H1 (cell line): ENCODE results near the gene LNPEP. TPM values are rescaled to one million over a fixed set of nuclear protein-coding genes. Genes with fewer than 3 reads are reported as not detected.

ENCODE experiments used
- ATF2 ChIP-seq: IDR thresholded peaks from 2 replicates; pipeline ENCODE4 v1.6.1; 2012; ENCODE audit warnings: low read length, inconsistent platforms
- CHD1 ChIP-seq: IDR thresholded peaks from 2 replicates; pipeline ENCODE4 v1.6.1; 2012; ENCODE audit warnings: low read depth, low read length, improper control_type of control experiment
- RAD21 ChIP-seq, 2 experiments: IDR thresholded peaks in 1 of 2; conservative IDR thresholded peaks in 1 of 2; 2 replicates each; pipeline ENCODE4 v1.6.1; 2011; ENCODE audit warnings: low read depth in 2 of 2, low read length in 2 of 2, improper control_type of control experiment in 1 of 2, inconsistent platforms in 1 of 2, mild to moderate bottlenecking in 1 of 2, moderate library complexity in 1 of 2
- polyA plus RNA-seq, 7 experiments: library from polyadenylated mRNA; depleted of rRNA in 3 of 7; stranded (reverse) in 5 of 7; unstranded in 2 of 7; fragments of >200 nt in 5 of 7; fragments of 200-250 nt in 2 of 7; gene quantifications; 1 replicate in 5 of 7; 2 replicates in 1 of 7; 4 replicates in 1 of 7; pipeline versions ENCODE4 v1.2.1 to v1.2.3, GENCODE V29; 2011 to 2013; ENCODE audit warnings: missing spikeins in 2 of 7, mixed read lengths in 2 of 7
- total RNA-seq: library from RNA; stranded (reverse); fragmentation: NEBNext Ultra II Directional; extraction: Animal tissue kit (Norgen Biotek cat#: 25700); gene quantifications from 2 replicates; pipeline ENCODE4 v1.2.1, GENCODE V29; 2021

LNPEP gene
- total and polyA plus RNA-seq, 2 of the 8 experiments (the other 6 are each of a cell fraction or from before 2014, with no cell fraction given): 1.8 to 4.5 TPM

GRCh38 chr5:96902876-96903275 lies 33.0 kb upstream of the LNPEP start (continued):
- TF ChIP-seq ATF2: no peak
- TF ChIP-seq CHD1: no peak
- no peak for TF ChIP-seq RAD21 (IDR thresholded peaks at IDR 0.05 in 1 of 2, conservative IDR thresholded peaks at IDR 0.05 in 1 of 2; ENCODE audit: low read depth in 2 of 2, low read length in 2 of 2)
